ENCODE measurements around the gene TRABD2A.

The TRABD2A gene

DNA sequence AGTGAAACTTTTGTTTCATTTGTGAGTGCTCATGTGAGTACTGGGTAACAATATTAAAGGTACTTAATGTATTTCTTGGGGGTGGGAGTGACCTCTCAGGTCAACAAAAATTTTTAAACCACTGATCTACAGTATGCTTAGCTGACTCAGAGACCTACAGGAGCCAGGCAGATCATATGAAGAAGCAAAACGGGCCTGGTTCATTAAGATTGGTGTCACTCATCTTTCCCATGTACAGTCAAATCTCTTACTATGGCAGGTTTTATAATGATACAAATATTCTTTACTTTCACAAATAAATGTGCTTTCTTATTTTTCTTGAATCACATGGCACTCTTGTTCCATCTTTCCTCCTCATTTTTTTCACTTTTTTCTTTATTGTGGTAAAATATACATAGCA is 16.9 kb upstream of the TRABD2A start:
- TF ChIP-seq, protein P1, sequence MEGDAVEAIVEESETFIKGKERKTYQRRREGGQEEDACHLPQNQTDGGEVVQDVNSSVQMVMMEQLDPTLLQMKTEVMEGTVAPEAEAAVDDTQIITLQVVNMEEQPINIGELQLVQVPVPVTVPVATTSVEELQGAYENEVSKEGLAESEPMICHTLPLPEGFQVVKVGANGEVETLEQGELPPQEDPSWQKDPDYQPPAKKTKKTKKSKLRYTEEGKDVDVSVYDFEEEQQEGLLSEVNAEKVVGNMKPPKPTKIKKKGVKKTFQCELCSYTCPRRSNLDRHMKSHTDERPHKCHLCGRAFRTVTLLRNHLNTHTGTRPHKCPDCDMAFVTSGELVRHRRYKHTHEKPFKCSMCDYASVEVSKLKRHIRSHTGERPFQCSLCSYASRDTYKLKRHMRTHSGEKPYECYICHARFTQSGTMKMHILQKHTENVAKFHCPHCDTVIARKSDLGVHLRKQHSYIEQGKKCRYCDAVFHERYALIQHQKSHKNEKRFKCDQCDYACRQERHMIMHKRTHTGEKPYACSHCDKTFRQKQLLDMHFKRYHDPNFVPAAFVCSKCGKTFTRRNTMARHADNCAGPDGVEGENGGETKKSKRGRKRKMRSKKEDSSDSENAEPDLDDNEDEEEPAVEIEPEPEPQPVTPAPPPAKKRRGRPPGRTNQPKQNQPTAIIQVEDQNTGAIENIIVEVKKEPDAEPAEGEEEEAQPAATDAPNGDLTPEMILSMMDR (IDR thresholded peaks at IDR 0.05; ENCODE audit: extremely low read depth, insufficient read depth, missing control alignments), result no peak
- no peak for DNase-seq (ENCODE audit: low spot score)
- in situ Hi-C loops (cut with MboI; ENCODE audit: low pct_unique_long_range_greater_than_20kb, low sequenced_read_pairs, unreplicated experiment), result no loop called here

- no peak for DNase-seq (ENCODE audit: low spot score)
- TF ChIP-seq, protein P1 (IDR thresholded peaks at IDR 0.05; ENCODE audit: extremely low read depth, insufficient read depth, missing control alignments), result no peak
- in situ Hi-C loops (cut with MboI; ENCODE audit: low pct_unique_long_range_greater_than_20kb, low sequenced_read_pairs, unreplicated experiment), result no loop called here
Measured at GRCh38 chr2:84896567-84896966, 15.7 kb upstream of the TRABD2A start.

- DNase-seq (ENCODE audit: low spot score), result no peak
- TF ChIP-seq, protein P1 (IDR thresholded peaks at IDR 0.05; ENCODE audit: extremely low read depth, insufficient read depth, missing control alignments), result no peak
- in situ Hi-C loops (cut with MboI; ENCODE audit: low pct_unique_long_range_greater_than_20kb, low sequenced_read_pairs, unreplicated experiment), result no loop called here
Measured at GRCh38 chr2:84894758-84895520, 14.1 kb upstream of the TRABD2A start.

GRCh38 chr2:84894131-84894586 is 13.3 kb upstream of the TRABD2A start:
- in situ Hi-C loops (cut with MboI; ENCODE audit: low pct_unique_long_range_greater_than_20kb, low sequenced_read_pairs, unreplicated experiment), result no loop called here
- DNase-seq (ENCODE audit: low spot score), result no peak
- TF ChIP-seq, protein P1 (IDR thresholded peaks at IDR 0.05; ENCODE audit: extremely low read depth, insufficient read depth, missing control alignments), result no peak

DNA sequence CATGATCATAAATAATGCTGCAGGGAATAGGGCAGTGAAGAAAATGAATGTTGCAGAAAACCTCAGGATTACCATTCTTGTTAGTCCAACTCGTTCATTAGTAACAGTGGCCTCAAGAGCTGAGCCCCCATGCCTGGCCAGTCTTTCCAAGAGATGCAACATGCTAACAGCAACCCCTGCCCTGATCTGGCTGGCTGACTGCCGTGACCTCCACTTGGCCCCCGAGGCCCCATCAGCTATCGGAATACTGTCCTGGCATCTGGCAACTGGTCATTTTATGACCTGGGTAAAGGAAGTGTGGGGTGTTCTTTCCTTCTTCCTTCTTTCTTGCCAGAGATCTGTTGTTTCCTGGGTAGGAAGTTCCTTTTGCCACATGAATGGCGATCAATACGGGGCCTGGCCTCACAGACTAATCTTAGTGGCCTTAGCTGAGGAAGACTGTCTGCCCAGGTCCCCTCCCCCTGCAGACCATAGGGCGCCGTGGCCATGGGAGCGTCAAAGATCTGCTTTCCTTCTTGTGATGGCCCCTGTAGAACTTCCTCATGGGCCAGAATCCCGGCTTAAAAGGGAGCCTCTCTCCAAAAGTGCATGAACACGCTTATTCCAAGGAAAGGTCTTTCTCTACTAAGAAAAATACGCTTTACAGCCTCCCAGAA is 10.6 kb upstream of the TRABD2A start:
- in situ Hi-C loops (cut with MboI; ENCODE audit: low pct_unique_long_range_greater_than_20kb, low sequenced_read_pairs, unreplicated experiment), result no loop called here
- TF ChIP-seq, protein P1 (IDR thresholded peaks at IDR 0.05; ENCODE audit: extremely low read depth, insufficient read depth, missing control alignments), result no peak
- no peak for DNase-seq (ENCODE audit: low spot score)

DNA sequence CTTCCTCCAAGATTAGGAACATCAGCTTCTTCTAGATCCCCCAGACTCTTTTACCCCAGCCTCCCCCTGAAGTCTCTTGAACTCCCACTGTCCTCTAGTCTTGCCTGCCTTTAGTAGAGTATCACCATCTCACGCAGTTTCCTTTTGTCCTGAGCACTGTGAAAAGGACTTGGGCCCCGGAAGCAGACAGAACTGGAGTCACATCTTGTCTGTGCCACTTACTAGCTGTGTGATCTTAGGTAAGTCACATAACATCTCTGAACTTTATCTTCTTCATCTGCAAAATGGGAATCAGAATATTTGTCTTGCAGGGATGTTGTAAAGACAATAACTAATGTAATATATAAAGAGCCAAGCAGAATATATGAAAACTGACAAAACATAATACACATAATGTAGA is 8.4 kb upstream of the TRABD2A start:
- no peak for DNase-seq (ENCODE audit: low spot score)
- TF ChIP-seq, protein P1 (IDR thresholded peaks at IDR 0.05; ENCODE audit: extremely low read depth, insufficient read depth, missing control alignments), result no peak
- in situ Hi-C loops (cut with MboI; ENCODE audit: low pct_unique_long_range_greater_than_20kb, low sequenced_read_pairs, unreplicated experiment), result no loop called here

Data from GM13977 (cell line).